Stimulated activated CD8-positive, alpha-beta memory T cell treated with anti-CD3 and anti-CD28 coated beads, Interleukin-15, amount 100 ng/mL, for 48 hours (primary cell): ENCODE measurements around the gene TRIM40.

Source experiments
- DNase-seq, 2 donors: peaks; one replicate each; pipeline ENCODE4 v3.0.0-alpha.2; 2020; ENCODE audit warnings: low read depth in 2 of 2

The TRIM40 gene, protein sequence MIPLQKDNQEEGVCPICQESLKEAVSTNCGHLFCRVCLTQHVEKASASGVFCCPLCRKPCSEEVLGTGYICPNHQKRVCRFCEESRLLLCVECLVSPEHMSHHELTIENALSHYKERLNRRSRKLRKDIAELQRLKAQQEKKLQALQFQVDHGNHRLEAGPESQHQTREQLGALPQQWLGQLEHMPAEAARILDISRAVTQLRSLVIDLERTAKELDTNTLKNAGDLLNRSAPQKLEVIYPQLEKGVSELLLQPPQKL

DNA sequence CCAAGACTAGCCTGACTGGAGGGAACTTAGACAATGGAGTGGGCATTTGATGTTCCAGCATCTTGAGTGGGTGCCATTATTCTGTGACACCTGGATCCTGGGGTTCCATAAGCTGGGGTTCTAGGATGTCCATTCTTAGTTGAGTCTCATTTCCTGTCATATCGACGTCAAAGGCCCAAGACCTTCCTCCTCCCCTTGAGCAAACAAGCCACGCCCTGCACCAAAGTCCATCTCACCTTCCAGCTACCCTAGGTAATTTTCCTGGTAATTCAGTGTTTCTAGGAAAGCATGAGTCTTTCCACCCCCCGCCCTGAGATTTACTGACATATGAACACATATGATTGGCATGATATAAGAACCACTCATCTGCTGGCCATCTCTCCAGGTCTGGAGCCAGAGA is at the start of gene TRIM40:
TSS of gene TRIM40 (plus strand) at position 384 of the 400 bp plus-strand sequence. CDS start 897 bp downstream, outside the sequence.
- no peak for DNase-seq

DNA sequence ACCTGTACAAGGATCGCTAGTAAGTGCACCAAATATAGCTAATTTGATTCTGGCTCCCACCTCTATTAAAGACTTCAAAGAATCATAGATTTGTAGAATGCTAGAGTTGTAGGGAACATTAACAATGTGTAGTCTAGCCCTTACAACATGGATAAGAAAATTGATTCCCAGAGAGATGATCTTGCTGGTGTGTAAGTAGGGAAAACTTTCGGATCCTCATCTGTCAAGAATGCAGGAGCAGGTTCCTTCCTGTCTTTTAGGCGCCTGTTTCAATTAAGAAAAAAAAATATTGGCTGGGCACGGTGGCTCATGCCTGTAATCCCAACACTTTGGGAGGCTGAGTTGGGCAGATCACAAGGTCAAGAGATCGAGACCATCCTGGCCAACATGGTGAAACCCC is 48.1 kb upstream of the TRIM40 start:
- no peak for DNase-seq

DNA sequence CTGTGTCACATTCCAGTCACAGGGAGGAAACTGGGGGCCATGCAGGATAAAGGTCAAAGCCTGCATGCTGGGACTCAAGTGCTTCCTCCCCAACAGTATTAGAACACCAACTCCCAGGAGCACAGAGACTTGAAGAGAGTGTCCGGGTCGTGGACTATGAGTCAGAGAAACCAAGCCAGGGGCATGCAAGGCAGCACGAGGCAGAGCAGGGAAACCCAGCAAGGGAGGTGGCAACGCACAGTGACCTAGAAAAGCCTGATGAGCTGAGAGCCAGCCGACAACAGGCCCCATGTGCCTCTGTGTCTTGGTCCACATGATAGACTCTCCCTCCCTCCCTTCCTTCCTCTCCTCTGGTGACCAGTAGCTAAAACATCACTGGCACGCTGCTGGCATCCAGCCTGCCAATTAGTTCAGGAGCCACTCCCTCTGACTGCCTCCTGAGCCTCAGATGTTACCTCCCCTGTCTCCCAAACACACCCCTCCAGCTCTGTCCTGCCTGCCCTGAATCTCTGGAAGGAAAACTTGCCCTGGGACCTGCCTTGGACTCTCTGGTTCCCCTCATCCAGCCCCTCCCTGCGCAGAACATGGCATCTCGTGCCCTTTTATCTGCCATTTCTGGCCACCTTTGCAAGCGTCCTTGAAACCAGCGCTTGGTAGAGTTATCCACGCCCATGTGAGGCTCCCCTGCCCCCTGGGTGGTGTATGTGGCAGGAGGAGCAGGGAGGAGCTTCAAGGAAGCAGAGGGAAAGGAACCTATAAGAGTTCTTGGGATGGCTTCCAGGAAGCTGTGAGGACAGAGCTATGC is 44.2 kb upstream of the TRIM40 start:
- no peak for DNase-seq

DNA sequence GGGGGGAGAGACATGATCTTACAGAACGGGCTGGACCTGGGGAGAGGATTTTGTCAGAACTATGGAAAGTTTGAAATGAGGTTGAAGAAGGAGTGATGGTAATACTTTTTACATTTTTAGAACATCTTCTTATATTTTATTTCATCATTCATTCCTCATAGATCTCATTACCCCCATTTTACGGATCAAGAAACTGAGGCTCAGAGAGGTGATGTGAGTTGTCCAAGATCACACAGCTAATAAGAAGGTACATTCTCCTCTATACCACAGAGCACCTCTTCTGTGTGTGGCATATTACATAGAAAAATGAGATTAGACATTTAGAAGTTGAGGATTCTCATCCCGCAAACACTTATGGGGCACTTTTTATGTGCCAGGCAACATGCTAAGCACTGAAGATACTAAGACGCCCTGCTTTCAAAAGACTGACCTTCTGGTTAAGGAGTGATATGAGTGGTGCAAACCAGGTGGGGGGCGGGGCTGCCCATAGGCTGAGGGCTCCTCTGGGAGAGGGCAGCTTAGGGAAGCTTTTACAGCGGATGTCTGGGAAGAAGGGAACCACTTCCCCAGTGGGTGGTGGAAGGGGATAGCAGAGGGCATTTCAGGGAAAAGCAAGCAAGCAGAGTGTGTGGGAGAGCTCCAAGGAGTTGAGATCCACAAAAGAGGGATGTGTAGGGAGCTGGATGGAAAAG is 42.9 kb upstream of the TRIM40 start:
- no peak for DNase-seq

DNA sequence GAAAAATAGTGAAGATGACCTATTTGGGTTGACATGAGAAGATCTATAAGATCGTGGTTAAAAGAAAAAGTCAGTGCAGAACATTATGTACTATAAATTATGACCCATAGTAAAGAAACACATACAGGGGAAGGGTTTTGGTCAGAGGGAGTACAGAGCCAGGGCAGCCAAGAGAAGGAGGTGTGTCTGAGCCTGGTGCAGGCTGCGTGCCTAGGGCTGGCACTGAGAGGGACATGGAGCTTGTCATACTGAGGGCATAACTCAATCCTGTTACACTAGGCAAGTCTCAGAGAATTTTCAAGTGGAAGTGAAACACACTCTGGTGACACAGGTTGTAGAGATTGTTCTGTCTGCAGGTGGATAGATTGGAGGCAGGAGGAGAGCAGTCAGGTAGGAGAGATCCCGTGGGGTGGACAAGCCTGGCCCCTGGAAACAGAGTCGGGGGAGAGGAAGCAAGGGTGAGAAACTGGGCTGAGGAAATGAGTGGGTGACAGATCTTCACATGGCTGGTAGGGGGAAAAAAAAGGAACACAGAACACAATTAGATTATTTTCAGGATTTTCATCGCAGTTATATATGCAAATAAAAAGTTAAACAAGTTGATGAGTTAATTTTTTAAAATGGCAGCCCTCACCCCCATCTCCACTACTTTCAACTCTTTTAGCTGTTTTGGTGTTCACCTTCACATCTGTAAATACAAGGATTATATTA is 41.8 kb upstream of the TRIM40 start:
- DNase-seq, result no peak

DNA sequence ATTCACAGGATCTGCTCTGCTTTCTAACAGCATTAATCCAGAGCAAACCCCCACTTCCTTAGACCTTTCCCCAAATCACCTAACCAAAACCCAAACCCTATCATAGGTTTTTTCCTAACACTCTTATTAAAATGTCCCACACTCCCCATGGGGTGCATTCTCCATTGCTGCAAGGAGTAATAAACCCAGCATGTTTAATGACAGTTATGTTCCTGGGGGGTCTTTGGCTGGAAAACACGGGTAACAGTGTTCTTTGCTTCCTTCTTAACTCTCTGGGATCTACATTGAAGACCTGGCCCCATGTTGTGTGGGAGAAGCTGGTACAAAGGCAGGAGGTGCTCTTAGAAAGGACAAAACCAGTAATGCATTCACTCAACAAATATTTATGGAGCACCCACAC is 39.1 kb upstream of the TRIM40 start:
- DNase-seq, result no peak

DNA sequence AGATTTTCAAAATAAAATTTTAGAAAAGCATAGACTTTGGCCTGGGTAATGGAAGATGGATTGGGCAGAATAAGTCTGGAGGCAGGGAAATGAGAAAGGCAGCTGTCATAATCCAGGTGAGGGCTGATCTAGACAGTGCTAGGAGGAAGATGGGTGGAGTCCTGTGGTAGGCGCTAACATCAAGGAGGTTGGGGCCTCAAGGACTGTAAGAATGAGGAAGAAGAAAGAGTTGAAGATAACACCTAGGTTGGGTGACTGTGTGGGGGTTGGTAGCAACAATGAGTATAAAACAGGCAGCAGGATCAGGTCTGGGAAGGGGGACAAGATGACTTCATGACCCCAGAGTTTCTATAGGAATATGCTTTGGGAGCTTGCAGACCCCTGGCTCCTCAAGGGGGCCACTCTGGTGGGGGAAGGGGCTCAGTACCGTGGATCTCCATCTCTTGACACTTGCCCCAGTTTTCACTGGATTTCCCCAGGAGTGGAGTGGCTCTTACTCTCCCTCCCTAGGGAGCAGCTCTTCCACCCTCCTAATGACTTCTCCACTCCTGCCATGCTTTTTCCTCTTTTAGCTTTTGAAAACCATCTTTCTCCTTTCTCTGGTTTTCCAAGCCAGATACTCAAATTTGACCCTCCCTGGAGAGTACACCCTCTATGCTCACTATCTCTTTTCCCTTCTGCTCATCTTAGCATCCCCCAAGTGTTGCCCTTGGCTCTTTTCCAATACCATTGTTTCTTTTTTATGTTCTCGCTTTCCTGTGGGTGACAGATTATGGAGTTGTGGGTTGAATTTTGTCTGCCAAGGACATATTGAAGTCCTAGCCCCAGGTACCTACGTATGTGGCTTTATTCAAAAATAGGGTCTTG is 37.8 kb upstream of the TRIM40 start:
- DNase-seq, result no peak

DNA sequence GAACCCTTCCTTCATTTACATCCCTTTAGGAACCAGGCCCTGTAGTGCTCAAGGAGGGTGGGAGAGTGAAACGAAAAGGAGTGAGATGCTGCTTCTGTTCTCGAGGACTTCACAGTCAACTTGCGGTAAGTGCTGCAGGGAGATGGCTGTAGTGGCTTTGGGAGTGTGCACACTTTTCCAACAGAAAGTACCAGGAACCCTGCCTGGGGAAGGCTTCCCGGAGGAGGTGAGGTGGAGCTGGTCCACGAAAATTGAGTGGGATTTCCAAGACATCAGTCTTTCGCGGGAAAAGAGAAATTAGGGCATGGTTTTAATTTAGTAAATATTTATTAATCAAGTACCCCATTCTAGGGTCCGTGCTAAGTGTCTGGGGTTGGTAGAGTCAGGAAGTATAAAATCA is 35.8 kb upstream of the TRIM40 start:
- no peak for DNase-seq

DNA sequence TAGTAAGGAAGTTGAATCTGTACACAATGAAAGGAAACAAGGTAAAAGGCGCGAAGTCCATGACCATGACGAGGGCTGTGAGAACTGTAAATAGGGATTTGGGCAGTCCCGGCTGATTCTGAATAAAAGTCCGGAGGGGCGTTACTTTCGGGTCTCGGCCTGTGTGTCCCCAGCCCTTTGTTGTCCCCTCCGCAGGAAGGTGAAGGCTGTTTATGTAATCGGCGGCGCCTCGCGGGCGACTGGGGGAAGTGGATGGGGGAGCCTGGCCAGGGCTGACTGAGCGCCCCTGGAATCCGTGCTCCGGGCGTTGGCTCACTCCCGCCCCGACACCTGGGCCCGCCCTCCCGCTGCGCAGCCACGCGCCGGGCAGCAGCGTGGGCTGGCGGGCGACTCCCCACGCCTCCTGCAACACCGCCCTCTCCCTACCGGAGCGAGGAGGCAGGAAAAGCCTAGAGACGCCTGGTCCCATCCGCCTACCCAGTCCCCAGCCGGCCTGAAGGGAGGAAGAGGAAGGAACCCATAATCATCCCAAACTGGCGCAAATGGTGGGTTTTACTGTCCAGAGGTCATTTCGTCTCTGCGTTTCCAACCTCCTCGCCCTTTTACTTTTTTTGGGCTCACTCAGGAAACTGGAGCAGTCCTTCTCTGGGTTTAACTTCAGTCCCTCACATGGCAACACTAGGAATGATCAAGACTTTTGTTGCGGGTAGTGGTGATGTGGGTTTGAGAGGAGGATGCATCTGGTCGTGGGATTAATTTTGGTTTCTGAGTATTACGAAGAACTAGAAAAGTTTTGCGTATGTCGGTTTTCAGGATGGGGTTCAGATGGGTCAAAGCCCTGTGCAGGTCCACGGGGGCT is 35.1 kb upstream of the TRIM40 start:
- no peak for DNase-seq

DNA sequence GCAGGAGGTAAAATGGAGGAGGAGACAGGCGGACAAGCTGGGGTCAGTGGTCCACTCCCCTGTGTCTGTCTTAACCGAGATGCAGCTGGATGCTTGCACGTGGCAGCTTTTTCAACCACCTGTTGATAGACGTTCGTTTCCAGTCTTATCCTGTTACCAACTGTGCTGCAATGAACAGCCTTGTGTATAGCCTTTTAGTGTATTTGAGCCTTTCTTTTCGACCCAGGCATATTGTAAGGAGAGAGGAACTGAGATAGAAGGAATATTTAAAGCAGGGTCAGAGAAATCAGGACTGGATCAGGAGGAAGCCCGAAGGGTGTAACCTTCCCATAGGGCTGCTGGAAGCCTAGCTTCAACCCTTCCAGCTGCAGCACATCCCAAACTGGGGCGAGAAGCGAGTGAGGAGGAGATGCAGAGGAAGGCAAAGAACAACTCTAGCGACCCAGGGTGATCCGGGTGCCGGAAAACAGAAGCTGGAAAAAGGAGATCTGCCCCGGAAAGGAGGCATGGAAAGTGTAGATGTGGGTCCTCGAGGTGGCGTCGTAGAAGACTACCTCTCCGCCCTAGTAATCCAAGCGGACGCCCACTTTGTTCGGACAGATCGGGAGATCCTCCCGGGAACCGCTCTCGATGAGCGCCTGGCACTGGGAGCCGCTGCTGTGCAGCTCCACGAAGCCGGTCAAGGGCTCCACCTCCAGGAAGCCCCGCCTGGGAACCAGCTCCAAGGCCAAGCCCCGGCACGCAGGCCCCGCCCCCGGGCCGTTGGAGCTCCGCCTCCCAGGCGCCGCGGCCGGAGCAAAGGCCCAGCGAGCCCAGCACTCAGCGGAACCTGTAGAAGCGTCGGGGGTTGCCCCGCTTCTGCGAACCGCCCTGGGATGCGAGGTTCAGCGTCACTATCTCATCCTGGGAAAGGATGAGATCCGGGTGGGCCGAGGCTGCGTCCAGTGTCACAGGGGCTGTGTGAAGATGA is 34.2 kb upstream of the TRIM40 start:
- DNase-seq, result peak; percentile 61

DNA sequence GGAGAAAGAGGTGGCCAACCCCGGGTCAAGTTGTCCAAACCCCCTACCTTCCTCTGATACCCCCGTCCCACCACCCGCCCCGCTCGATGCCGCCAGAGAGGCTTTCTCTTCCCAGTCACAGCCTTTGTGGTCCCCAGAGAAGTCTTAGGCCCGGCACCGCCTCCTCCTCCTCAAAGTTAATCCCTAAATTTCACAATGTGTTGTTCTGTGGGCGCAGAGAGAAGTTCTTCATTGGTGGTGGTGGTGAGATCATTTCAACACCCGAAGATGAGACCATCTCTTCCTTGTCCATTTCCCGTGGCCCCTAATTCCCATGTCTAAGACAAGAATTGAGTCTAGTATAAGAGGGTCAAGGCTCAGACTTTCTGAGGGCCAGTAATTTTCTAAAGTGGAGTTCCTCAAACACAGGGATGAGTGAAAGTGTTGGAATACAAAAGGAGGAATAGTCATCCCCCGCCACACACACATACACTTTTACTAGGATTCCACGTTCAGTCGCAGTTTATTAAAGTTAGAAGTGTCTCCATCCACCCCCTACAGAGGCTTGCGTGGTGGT is 33.4 kb upstream of the TRIM40 start:
- no peak for DNase-seq

DNA sequence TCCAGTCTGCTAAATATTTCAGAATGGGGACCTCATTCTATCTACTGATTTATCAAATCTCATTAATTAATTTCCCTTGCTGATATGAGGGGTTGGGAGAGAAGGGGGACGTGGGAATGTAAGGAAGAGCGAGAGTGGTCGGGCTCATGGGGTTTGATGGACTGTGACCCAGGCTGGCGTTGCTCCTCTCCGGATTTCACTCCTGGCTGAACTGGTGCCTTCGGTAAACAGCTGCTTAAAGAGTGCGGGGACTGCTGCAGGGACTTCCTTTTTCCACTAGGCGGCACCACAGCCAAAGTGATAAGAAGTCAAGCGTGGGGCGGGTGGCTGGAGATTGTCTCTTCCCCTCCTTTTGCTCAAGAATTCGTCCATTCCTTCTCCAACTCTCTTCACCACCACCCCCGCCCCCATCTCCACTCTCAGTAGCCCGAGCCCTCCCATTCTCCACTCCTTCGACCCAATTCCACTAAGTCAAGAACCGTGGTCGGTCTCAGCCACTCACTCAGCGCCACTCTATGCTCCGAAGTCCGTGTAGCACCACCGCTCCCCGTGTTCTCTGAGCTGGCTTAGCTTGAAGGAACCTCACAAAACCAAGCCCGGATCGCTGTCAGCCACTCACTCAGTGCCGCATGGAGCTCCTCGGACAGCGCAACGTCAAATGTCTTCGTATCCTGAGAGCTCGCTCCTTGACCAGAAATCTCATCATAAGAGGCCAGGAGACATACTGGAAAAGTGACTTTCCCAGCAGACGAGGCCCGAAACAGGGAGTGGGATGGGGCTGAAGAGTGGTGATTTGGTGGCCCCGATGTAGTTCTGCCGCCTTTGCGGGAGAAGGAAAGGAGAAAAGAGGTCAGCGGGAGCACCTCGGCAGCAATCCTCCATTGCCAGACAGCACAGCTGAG is 32.7 kb upstream of the TRIM40 start:
- DNase-seq, result peak; percentile 63 to 66

DNA sequence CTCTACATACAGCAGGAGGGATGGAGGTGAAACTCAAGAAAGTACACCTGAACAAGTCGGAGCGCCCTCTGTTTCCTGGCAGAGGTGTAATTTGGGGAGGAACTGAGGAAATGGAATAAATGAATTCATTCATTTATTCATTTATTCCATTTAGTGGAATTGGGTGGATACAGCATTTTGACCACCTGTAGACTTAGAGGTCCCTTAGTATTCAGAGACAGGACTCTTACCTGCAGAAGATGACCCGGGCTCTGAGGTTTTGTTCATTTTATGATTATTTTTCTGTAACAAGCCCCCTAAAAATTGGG is 32.1 kb upstream of the TRIM40 start:
- no peak for DNase-seq

DNA sequence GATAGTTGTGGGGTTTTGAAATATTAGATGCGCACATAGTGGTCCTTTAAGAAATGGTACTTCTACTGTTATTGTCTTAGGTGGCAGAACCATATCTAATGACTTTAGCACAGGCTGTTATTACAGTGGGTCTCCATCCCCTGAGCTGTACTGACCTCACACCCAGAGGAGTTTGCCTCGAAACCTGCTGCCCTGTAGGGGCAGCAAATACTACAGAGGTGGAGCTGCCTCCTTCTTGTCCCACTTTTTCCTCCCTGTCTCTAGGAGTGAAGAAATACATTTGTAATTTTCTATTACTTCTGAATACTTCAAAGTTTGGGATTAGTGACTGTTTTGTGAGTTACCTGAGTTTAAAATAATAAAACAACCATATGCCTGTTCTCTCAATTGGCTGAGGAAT is 31.3 kb upstream of the TRIM40 start:
- no peak for DNase-seq

DNA sequence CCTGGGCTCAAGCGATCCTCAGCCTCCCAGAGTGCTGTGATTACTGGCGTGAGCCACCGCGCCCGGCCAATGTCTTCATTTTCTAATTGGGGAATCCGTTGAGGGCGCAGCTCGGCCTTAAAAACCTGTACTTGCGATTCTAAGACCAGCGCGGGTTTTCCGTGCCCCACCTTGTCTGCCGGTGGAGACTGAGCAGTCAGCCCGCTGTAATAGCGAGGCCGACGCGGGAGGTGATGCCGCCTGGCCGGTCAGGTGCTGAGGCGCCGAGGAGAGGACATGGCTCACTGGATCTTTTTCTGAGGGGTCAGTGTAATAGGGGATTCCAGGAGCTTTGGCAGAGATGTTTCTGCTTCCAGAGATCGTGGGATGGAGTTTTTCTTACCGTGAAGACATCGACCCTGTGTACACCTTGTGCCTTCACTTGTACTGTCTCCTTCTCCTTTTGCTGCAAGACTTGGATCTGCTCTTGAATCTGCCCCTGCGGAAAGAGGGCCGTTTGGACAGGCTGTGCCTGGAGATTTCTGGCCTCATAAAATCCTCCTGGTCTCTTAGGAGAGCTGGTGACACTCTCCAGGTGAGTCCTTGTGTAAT is 24.6 kb upstream of the TRIM40 start:
- no peak for DNase-seq

DNA sequence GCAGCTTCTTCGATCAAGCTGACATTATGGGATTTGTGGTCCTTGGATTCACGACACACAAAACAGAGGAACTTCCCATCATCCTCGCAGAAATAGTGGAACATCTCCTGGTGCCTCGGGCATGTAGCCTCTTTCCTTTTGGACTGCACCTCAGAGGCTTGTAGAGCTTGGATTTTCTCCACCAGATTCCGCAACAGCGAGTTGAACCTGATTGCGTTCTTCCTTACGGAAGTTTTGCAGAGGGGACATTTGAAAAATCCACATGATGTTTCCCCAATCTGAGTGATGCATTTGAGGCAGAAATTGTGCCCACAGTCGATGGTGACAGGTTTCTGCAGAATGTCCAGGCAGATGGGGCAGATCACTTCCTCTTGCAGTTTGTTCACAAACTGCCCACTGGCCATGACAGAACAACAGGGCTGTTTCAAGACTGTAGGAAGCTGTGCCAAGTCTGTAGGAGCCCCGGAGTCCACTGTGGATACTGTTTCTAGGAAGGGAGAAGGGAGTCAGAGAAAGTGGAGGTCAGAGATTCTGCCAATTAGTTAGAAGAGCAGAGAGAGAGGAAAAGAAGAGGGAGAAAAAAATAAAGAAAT is 23.4 kb upstream of the TRIM40 start:
- no peak for DNase-seq
